GM13976 (cell line): ENCODE measurements around the gene CMTM1.
"Not testable (repeated sequence)": the region's sequence is repeated elsewhere in the genome, so short reads cannot be mapped to it uniquely, and the experiment has no call there.

ENCODE experiments used
- DNase-seq: peaks from one replicate; pipeline ENCODE4 v3.0.0; 2012; ENCODE audit warnings: low spot score
- CTCF ChIP-seq: IDR thresholded peaks from 2 replicates; pipeline ENCODE4 v1.5.1; 2012; ENCODE audit warnings: borderline replicate concordance, mild to moderate bottlenecking; ENCODE audit not compliant: insufficient read depth; ENCODE audit errors: extremely low read depth, missing control alignments, control extremely low read depth
- in situ Hi-C: fragments of 300-500 bp; cut with MboI; formaldehyde crosslinking; loops from one replicate; pipeline ENCODE4 v1.12.0; 2022; ENCODE audit warnings: low sequenced_read_pairs, mixed read lengths, inconsistent platforms; ENCODE audit not compliant: unreplicated experiment

CMTM1 gene

GRCh38 chr16:66562409-66562808 is 3.8 kb upstream of the CMTM1 start:
- no peak for TF ChIP-seq CTCF
- in situ Hi-C loops, result no loop called here
- DNase-seq, result no peak

GRCh38 chr16:66562986-66563385 is 3.3 kb upstream of the CMTM1 start:
- TF ChIP-seq CTCF, result no peak
- DNase-seq, result no peak
- in situ Hi-C loops, result no loop called here

GRCh38 chr16:66563574-66564334 is 2.5 kb upstream of the CMTM1 start:
- DNase-seq, result no peak
- no peak for TF ChIP-seq CTCF
- in situ Hi-C loops, result no loop called here

- DNase-seq, in situ Hi-C loops: not testable (repeated sequence)
These were observed 1.0 kb downstream of the CMTM1 start for GRCh38 chr16:66567270-66567669.

- no peak for TF ChIP-seq CTCF
- DNase-seq, result no peak
- in situ Hi-C loops, result no loop called here
These were observed 2.1 kb downstream of the CMTM1 start for GRCh38 chr16:66568355-66568754.

- no peak for TF ChIP-seq CTCF
- no peak for DNase-seq
- in situ Hi-C loops, result no loop called here
These were observed 2.9 kb downstream of the CMTM1 start for GRCh38 chr16:66569131-66569530.

GRCh38 chr16:66569827-66570405 is 3.7 kb downstream of the CMTM1 start:
- in situ Hi-C loops, result no loop called here
- no peak for TF ChIP-seq CTCF
- DNase-seq, result no peak
